GM18519 (cell line): ENCODE data around the gene DNAI7.

Experiments used
- ATAC-seq: cut with Tn5 transposase; IDR thresholded peaks from one replicate; pipeline ENCODE4 v1.9.1; 2021; ENCODE audit warnings: mild to moderate bottlenecking, moderate library complexity; ENCODE audit not compliant: unreplicated experiment, low FRiP score

Gene DNAI7

GRCh38 chr12:25195056-25195971, at the start of gene DNAI7, which contains the start of gene ETFRF1:
Gene DNAI7 (minus strand): TSS chr12:25195160. CDS start chr12:25195078, 82 bp downstream.
Gene ETFRF1 (plus strand): TSS chr12:25195237. CDS start chr12:25203957, 8,720 bp downstream.
- peak; percentile 85 for ATAC-seq

- ATAC-seq = no peak
Measured at GRCh38 chr12:25243680-25243990, 48.7 kb upstream of the DNAI7 start.

GRCh38 chr12:25242981-25243679, 48.2 kb upstream of the DNAI7 start:
- no peak for ATAC-seq

- ATAC-seq = no peak
Measured at GRCh38 chr12:25241167-25242020, 46.4 kb upstream of the DNAI7 start.

GRCh38 chr12:25236626-25237025, 41.7 kb upstream of the DNAI7 start:
- ATAC-seq = no peak

GRCh38 chr12:25236190-25236589, 41.2 kb upstream of the DNAI7 start:
- ATAC-seq = no peak

- ATAC-seq = no peak
Measured at GRCh38 chr12:25213338-25213737, 18.4 kb upstream of the DNAI7 start.

- no peak for ATAC-seq
Measured at GRCh38 chr12:25208554-25208953, 13.6 kb upstream of the DNAI7 start.

GRCh38 chr12:25207846-25208245, 12.9 kb upstream of the DNAI7 start:
- ATAC-seq = no peak

- no peak for ATAC-seq
Measured at GRCh38 chr12:25207411-25207810, 12.5 kb upstream of the DNAI7 start.

GRCh38 chr12:25202137-25202536, 7.2 kb upstream of the DNAI7 start:
- no peak for ATAC-seq

GRCh38 chr12:25200703-25201102, 5.7 kb upstream of the DNAI7 start:
- no peak for ATAC-seq

GRCh38 chr12:25197608-25198007, 2.6 kb upstream of the DNAI7 start:
- no peak for ATAC-seq

GRCh38 chr12:25194722-25195055, 271 bp downstream of the DNAI7 start:
- no peak for ATAC-seq

GRCh38 chr12:25194214-25194613, 746 bp downstream of the DNAI7 start:
- no peak for ATAC-seq

- no peak for ATAC-seq
Measured at GRCh38 chr12:25190793-25191192, 4.2 kb downstream of the DNAI7 start.

- no peak for ATAC-seq
Measured at GRCh38 chr12:25189656-25190055, 5.3 kb downstream of the DNAI7 start.

- no peak for ATAC-seq
Measured at GRCh38 chr12:25187781-25188180, 7.2 kb downstream of the DNAI7 start.

- peak; percentile 44 for ATAC-seq
Measured at GRCh38 chr12:25186788-25187402, 8.1 kb downstream of the DNAI7 start.

GRCh38 chr12:25186038-25186787, 8.7 kb downstream of the DNAI7 start:
- ATAC-seq = peak; percentile 84
